Tongue (tissue), 2 donors: Measurements from ENCODE around the gene NAA40. TPM values are rescaled to one million over a fixed set of nuclear protein-coding genes. Genes with fewer than 3 reads are reported as not detected.
"Not testable (repeated sequence)": the region's sequence is repeated elsewhere in the genome, so short reads cannot be mapped to it uniquely, and the experiment has no call there.

Experiments used
- DNase-seq: peaks from one replicate; pipeline ENCODE4 v3.0.0-alpha.2; 2015
- total RNA-seq: library from RNA; depleted of rRNA; stranded (reverse); fragments of >200 nt; gene quantifications from one replicate; pipeline ENCODE4 v1.2.3, GENCODE V29; 2014

Gene NAA40
- total RNA-seq, 1 donor from 2014 or later: 12.1 TPM

DNA sequence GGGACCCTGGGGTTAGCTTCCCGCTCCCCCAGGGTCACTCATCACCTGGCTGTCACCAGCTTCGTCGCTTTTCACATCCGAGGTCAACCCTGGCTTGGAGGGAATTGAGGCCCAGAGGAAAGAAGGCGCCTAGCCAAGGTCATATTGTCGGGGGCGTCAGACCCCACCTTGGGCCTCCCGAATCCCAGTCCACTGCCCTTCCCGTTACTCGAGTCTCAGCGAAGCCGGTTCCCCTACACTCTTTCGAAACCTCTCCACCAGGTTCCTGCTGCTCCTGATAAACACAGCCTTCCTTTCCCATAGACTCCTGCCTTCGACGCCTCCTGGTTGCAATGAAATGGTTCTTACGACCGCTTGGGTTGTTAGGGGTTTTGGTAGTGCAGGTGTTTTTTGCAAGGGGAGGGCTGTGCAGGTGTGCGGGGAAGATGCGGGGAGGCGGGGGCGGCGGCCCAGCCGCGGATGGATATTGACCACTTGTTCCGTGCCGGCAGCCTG, 642 bp downstream of the NAA40 start:
- peak; percentile 33 for DNase-seq

DNA sequence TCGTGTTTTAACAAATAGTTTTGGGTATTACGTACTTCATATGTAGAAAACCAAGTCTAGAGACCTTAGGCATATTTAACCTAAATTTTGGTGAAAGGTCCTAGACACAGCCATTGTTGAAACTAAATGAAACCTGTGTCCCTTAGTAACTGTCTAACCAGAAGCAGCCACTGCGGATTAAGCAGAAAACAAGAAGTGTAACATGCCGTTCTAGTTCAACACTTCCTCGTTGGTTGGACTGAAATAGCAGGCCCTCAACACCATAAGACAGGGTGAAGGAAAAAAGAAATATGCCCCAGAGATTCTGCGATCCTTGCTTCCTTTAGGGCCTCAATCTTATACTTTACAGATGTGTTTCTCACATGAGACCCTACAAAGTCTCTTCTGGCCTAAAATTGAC, 2.0 kb downstream of the NAA40 start:
- DNase-seq: no peak

DNA sequence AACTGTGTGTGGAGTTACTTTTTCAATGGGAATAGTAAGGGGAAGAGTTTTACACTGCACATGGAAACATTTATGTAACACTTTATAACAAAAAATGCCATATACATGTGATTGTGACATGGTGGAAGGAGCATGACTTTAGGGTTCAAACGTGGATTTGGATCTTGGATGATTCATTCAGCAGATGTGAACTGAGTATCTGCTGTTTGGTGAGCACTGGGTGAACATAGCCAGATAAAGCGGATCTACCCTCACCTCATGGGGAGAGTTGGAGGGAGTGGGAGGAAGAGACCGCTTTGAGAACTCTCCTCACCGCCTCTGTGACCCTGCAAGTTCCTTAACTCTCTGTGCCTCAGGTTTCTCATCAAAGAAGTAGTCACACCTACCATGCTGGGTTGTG, 3.1 kb downstream of the NAA40 start:
- no peak for DNase-seq

DNA sequence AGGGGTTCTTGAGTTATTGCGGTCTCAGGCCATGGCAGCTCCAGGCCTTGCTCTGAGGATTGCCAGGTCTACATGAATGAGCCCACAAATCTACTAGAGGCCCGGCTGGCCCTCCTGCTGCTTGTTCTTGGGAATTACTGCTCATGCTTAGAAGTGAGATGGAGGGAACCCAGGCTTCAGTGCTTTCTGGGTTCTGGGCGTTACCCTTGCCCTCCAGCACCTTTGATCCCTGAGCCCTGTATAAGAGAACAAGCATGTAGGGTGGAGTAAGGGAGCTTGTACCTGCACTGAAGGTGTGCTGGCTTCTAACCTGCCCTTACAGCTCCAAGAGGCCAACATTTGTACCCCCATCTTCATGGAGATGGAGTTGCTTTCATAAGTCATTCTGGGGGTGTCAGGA, 4.0 kb downstream of the NAA40 start:
- no peak for DNase-seq

DNA sequence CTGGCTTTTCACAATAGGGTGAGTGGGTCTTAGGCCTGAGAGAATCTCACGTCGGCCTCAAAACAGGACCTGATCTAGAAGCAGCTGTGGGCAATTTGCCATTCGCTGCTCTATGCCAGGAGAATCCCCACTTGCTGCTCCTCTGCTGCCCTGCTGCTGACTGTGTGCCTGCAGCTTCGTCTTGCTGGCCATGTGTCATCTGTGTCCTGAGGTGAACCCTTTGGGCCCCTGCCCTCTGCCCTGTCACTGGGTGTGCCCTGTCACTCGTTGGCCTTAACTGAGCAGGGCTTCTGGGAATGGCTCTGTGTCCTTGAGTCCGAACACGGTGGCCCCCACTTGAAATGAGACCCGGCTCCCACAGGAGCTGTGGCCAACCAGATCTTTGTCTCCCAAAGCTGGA, 6.2 kb downstream of the NAA40 start:
- DNase-seq: peak; percentile 83

DNA sequence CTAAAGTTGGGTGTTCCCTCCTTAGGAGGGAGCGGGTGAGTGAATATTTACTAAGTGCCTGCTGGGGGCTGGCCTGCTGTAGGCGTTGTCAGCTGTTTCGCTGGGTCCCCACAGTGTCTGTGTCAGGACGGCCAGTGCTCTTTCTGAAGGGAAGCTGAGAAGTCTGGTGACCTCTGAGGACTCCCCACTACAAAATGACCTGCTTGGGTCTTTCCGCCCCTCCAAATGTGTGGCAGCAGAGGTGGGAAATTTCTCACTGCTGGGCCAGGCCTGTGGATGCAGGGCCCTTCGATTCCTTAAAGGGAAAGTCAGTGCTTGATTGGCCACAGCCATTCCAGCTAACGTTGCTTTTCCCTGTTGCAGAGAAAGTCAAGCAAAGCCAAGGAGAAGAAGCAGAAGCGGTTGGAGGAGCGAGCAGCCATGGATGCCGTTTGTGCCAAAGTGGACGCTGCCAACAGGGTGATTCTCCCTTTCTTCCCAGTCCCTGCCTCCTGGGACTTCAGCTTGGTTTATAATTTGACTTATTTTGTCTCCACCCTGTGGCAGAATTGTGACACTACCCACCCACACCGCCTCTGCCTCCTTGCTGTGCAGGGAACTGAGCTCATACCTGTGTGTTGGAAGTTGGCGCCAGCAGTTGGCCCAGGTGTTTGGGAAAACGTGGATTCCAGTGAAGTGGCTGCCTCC, 6.8 kb downstream of the NAA40 start:
- DNase-seq: peak; percentile 85

DNA sequence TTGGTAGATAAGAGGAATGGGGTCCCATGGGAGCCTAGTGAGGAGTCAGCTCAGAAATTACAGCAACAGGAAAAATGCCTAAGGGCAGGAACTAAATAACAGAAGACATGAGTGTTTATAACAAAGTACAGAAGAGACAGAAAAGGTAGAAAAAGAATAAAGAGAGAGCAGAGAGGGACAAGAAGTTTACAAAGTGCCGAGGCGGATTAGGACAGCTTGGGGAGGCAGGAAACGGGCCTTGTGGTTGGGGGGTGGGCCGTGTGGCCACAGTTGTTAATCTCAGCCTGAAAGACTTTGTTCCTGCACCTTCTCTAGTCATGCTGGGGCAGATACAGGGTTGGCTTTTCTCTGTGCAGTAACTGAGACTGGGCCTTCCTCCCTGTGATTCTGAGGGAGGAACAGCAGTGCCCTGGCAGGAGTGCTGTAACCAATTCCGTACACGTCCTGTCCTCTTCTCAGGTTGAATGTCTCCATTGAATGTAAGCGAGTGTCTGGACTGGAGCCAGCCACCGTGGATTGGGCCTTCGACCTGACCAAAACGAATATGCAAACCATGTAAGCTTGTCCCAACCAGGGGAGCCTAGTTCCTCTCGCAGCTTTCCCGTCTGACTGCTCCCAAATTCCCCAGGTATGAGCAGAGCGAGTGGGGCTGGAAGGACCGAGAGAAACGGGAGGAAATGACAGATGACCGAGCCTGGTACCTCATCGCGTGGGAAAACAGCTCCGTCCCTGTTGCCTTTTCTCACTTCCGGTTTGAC, 13.2 kb downstream of the NAA40 start:
- DNase-seq: no peak

DNA sequence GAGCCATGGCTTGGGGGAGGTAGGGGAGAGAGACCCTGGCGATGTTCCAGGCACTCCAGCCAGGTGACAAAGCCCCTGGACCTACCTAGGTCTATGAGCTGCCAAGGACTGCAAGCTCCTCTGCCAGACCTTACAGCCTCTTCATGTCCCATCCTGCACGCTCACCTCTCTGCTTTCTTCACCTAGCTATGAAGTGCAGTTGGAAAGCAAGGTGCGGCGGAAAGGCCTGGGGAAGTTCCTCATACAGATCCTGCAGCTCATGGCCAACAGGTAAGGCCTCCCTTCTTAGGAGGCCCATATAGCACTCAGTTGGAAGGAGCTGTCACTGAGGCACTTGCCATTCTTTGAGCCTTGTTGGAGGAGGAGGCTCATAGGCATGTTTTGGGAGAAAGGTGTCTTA, 13.8 kb downstream of the NAA40 start:
- DNase-seq: no peak

DNA sequence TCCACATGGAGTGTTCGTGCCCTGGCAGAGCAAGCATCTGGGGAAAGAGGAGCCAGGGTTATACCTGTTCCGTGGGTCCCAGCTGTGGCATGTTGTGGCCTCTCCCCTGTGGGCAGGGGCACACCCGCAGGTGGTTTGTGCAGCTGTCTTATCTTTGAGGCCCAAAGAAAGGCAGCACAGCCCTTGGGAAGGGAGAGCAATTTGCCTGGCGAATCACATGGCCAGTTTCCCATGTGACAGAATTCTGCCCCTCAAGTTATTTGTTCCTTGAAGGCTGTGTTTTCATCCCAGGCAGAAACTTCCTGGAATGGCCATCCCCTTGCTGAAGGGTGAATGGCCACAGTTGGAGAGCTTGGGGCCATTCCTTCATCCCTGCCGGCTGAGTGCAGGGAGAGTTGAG, 19.2 kb downstream of the NAA40 start:
- no peak for DNase-seq

DNA sequence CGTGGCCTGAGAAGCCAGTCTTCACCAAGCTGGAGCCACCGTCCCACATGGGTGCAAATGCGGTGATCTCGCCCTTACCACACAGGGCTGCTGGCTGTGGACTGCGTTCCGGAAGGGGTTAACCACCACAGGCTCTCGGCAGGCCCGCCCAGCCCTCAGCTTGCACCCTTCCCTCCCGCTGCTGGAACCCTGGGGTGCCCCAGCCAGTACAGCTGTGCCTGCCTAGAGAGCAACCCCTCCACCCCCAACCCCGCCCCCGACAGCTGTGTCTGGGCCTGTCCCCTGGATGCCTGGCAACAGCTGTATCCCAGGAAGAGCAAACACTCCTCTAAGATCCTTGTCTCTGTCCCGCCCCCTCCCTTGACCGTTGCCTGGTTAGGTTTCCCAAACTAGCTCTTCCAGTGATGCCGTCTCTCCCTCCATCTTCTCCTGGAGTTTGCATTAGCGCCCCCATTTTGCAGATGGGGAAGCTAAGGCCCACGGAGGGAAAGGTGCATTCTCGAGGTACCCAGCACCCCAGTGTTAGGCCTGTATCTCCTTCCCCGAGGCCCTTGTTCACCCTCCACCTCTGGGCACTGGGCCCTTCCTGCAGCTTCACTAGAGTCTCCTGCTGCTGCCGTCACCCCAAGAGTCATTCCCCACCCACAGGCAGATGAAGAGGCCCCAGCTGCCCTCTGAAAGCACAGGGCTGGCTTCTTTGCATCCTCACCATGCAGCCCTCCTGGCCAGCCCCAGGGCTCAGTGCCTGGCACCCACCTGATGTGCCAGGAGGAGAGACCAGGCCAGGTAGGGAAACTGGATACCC, 23.0 kb downstream of the NAA40 start:
- peak; percentile 96 for DNase-seq

DNA sequence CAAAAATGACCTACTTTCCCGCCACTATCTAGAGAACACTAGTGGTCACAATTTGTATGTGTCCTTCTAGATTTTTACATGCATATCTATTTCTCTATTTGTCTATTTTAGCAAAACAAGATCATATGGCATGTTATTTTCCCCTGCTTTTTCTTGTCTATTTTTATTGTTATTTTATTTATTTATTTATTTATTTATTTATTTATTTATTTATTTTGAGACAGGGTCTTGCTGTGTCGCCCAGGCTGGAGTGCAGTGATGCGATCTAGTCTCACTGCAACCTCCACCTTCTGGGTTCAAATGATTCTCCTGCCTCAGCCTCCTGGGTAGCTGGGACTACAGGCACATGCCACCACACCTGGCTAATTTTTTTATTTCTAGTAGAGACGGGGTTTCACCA, 25.1 kb downstream of the NAA40 start:
- DNase-seq: not testable (repeated sequence)

DNA sequence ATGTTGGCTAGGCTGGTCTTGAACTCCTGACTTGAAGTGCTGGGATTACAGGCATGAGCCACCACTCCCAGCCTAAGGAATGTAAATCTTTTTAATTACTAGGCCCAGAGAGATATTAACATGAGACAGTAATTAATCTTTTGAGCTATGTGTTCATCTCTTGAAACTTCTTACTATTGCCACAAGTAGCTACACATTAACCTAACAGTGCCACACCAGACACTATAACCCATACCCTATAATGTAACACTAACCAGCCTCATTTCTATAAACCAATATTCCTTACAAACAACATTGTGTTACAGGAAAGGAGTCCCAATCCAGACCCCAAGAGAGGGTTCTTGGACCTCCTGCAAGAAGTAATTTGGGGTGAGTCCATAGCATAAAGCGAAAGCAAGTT, 27.6 kb downstream of the NAA40 start:
- DNase-seq: no peak

DNA sequence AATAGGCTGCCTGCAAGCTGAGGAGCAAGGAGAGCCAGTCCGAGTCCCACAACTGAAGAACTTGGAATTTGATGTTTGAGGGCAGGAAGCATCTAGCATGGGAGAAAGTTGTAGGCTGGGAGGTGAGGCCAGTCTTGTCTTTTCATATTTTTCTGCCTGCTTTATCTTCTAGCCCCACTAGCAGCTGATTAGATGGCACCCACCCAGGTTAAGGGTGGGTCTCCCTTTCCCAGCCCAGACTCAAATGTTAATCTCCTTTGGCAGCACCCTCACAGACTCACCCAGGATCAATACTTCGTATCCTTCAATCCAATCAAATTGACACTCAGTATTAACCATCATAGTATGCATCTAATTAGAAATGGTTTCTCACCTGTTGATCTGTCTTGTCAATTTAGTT, 30.7 kb downstream of the NAA40 start:
- DNase-seq: no peak

DNA sequence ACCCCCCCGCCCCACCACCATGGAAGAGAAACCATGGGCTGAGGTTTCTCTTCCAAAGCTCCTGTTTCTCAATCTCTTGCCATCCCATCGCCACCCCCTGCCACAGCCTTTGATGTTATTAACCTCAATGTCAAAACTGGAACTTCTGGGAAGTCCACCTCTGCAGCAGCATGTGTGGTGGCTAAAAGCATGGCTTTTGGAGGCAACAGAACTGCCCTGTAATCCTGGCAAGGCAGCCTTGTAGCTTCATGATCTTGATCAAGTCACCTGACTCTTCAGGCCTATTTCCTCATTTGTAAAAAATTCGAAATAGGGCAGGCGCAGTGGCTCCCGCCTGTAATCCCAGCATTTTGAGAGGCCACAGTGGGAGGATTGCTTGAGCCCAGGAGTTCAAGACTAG, 32.1 kb downstream of the NAA40 start:
- DNase-seq: no peak

DNA sequence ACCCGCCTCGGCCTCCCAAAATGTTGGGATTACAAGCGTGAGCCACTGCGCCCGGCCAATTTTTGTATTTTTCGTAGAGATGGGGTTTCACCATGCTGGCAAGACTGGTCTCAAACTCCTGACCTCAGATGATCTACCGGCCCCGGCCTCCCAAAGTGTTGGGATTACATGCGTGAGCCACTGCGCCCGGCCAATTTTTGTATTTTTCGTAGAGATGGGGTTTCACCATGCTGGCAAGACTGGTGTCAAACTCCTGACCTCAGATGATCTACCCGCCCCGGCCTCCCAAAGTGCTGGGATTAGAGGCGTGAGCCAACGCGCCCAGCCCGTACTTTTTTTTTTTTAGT, 35.1 kb downstream of the NAA40 start:
- not testable (repeated sequence) for DNase-seq

DNA sequence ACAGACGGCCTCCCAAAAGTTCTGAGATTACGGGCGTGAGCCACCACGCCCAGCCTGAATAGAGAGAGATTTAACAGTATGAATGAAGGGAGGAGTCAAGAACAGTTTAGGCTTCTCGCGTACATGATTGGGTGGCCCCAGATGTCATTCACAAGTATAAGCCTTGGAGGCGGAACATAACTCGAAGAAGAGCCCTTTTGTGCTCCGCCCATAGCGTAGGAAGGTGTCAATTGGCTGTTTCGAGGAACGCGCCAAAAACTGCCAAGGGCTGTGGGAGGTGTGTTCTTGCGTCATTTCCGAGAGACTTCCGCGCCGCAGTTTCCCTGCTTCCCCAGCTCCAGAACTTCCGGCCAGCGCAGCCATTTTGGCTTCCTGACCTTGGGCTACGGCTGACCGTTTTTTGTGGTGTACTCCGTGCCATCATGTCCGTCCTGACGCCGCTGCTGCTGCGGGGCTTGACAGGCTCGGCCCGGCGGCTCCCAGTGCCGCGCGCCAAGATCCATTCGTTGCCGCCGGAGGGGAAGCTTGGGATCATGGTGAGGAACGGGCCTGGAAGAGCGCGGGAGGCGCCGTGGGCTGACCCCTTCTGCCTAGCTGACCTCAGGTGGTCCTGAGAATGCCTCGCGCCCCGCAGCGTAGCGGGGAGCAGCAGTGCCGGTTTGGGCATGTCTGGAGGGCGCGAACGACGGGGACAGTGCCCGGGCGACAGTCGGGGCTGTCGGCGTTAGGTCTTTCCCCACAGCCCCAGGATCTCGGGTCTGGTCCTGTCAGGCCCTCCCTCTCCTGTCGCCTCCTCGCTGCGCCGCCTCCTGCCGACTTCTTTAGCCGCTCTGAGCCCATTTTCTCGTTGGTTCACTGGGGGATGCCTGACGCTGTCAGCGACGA, 35.7 kb downstream of the NAA40 start, which contains the start of gene COX8A:
Gene COX8A (plus strand): TSS at position 362 of the 885 bp plus-strand sequence. CDS start 61 bp downstream, at position 423.
- peak; percentile 100 for DNase-seq

DNA sequence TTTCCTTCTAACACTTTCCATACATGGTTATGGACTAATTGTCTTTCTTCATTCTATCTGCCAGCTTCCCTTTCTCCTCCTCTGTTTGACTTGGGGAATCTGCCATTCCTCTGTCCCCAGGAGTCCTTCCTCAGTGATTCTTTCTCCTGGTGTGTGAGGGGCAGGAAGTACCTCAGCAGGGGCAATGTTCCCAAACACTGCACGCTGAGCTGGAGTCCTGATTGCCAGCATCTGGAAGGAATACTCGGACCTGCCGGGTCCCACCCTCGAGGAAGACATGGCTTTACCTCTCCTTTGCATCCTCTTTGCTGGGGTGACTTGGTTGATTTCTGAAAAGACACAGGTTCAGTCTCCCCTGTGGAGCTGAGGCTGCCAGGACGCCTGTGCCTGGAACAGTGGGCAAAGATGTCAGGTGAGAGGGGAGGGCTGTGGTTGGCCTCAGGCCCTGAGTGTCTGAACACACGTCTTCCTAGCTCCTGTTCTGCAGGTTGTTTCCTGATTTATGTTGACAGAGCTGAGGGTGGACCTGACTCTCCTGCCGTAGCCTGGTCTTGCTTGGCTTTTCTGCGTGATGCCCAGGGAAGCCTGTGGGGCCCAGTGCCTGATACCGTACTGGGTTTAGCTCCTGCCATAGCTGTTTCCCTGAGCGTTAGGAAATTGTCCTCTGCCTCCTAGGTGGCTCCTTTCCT, 39.9 kb downstream of the NAA40 start:
- DNase-seq: no peak

DNA sequence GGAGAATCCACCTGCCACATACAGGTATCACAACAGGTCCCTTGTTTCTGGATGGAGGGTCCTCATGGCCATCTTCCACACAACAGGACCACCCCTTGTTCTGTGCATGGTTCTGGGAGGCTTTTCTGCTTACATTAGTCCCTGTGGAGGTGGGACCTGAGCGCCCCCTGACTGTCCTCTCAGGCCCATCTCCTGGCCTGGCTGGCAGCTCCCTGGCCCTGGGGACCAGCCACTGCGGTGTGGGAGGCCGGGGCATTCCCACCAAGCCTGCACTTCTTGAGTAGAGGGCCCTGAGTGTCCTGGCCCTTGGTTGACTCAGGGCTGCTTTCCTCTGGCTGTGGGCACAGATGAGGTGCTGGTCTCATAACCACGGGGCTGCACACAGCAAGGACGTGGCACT, 40.6 kb downstream of the NAA40 start:
- DNase-seq: no peak

DNA sequence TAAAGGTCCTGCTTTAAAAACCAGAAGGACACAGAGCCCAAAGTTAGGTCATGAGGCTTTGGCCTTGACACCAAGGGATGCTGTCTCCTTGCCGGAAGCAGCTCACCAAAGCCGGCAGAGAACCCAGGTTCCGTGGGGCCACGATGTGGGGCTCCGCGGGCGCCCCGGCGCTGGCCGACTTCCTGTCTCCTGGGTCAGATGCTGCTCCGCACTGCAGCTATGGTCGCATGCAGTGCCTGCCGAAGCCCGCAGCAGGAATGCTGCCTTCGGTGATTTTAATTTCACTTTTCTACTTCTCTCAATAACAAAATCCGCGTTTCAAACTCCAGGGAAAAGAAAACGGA, 47.0 kb downstream of the NAA40 start:
- DNase-seq: no peak

DNA sequence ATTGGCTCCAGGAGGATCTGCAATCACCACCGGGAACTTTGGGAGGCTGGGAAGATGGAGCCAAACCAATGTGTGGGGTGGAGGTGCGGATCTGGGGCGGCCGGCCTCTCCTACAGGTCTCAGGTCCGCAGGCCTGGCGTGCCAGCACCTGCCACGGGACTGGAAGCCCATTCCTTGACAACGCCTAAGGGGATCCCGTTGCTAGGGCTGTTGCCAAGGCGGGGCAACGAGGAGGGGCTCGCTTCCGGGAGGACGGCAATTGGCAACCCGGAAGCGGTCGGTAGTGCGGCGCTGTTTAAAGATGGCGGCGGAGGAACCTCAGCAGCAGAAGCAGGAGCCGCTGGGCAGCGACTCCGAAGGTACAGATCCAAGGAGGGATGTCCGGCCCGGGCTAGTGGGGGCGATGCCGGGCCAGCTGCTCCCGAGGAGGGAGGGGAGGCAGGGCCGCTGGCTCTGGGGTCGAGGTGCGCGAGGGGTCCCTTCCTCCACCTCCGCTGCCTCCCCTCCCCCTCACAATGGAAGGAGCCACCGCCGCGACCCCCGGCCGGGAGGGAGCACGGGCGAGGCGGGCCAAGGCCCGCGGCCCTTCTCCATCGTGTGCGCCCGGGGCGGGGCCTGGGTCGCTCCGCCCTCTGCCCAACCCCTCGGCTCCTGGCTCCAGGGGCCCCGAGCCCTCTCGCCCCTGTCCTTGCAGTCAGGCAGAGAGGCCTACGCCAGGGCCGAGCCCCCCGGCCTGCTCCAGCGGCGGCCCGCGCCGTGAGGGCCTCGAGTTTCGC, 47.5 kb downstream of the NAA40 start, which contains the start of gene OTUB1:
Gene OTUB1 (plus strand): TSS at position 283 of the 776 bp plus-strand sequence. CDS start 19 bp downstream, at position 302.
- DNase-seq: peak; percentile 96
